Transverse colon (tissue), 3 donors: Measurements from ENCODE around the gene MMD.

ENCODE experiments used
- EP300 ChIP-seq: sonication (generic); formaldehyde crosslinking; IDR thresholded peaks from one replicate; pipeline ENCODE4 v1.6.1; 2017; ENCODE audit warnings: antibody characterized with exemption, low read depth
- POLR2A ChIP-seq: fragments of 450-650 bp; IDR thresholded peaks from one replicate; pipeline ENCODE4 v1.6.1; 2016; ENCODE audit warnings: antibody characterized with exemption, mild to moderate bottlenecking, moderate library complexity
- TF ChIP-seq, protein P1 (sequence below), 5 experiments: fragments of 200-600 bp in 3 of 5; fragments of 450-650 bp in 2 of 5; sonication (generic) in 3 of 5; IDR thresholded peaks; 1 replicate in 2 of 5; 2 replicates in 3 of 5; pipeline ENCODE4 v1.5.1; 2016 to 2017; ENCODE audit warnings: antibody characterized with exemption in 5 of 5, inconsistent platforms in 3 of 5, mild to moderate bottlenecking in 2 of 5, moderate library complexity in 1 of 5

DNA sequence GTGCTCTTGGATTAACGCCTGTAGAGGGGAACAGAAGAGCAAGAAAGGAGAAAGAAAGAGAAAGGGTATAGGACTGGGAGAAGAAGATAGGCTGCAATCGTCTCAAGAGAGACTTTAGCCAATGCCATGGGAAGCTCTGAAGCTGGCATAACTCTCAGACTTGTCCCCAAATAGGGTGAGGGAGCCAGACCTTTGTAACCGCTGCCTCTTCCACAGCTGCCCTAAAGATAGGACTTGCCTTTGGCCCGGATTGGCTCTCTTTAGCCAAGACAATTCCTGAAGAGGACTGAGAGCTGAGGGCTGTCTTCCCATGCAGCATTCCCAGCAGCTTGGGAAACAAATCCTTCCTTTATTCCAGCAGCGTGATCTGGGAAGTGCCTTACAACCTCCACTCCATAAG lies 20.8 kb upstream of the MMD start:
- TF ChIP-seq, protein P1, sequence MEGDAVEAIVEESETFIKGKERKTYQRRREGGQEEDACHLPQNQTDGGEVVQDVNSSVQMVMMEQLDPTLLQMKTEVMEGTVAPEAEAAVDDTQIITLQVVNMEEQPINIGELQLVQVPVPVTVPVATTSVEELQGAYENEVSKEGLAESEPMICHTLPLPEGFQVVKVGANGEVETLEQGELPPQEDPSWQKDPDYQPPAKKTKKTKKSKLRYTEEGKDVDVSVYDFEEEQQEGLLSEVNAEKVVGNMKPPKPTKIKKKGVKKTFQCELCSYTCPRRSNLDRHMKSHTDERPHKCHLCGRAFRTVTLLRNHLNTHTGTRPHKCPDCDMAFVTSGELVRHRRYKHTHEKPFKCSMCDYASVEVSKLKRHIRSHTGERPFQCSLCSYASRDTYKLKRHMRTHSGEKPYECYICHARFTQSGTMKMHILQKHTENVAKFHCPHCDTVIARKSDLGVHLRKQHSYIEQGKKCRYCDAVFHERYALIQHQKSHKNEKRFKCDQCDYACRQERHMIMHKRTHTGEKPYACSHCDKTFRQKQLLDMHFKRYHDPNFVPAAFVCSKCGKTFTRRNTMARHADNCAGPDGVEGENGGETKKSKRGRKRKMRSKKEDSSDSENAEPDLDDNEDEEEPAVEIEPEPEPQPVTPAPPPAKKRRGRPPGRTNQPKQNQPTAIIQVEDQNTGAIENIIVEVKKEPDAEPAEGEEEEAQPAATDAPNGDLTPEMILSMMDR (IDR thresholded peaks at IDR 0.05), result no peak
- TF ChIP-seq POLR2A, result no peak
- no peak for TF ChIP-seq EP300
